HPDE6-E6E7 (cell line): ENCODE data around the gene CKS2.

ENCODE experiments used
- DNase-seq: peaks from one replicate; pipeline ENCODE4 v3.0.0; 2011; ENCODE audit warnings: missing footprints; ENCODE audit errors: extremely low spot score

Gene CKS2

GRCh38 chr9:89365532-89365912, 54.5 kb downstream of the CKS2 start:
- no peak for DNase-seq
